ENCODE data around the gene DLG4.

DLG4 gene

DNA sequence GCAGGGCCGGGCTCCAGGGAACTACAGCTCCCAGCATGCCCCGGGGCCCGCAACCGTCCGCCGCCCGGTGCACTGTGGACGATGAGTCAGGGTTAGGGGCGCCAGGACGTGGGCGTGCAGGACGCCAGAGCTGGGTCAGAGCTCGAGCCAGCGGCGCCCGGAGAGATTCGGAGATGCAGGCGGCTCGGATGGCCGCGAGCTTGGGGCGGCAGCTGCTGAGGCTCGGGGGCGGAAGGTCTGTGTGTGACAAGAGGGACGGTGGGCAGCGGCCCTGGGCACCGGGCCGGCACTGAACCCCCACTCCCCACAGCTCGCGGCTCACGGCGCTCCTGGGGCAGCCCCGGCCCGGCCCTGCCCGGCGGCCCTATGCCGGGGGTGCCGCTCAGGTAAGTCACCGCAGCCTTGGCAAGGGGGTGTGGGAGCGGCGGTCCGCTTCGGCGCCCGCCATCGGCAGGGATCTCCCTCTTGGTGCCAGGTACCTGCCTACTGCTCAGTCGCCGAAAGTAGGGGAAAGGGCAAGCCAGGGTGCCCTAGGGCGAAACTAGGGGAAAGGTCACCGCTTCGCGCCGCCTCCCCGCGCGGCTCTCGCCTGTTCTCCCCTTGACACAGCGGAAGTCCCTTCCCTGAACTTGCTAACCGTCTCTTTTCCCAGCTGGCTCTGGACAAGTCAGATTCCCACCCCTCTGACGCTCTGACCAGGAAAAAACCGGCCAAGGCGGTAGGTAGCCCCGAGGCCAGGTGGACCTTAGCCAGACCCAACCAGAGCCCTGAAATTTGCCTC lies at the start of gene DLG4, which contains the start of gene ACADVL:
DLG4 (minus strand) TSS at position 25 of the 781 bp plus-strand sequence.
ACADVL (plus strand) TSS at position 127 of the 781 bp plus-strand sequence; CDS start at position 174, 47 bp downstream.
- in situ Hi-C loops (cut with HindIII; ENCODE audit: low sequenced_read_pairs), result no loop called here
- TF ChIP-seq, protein P1, sequence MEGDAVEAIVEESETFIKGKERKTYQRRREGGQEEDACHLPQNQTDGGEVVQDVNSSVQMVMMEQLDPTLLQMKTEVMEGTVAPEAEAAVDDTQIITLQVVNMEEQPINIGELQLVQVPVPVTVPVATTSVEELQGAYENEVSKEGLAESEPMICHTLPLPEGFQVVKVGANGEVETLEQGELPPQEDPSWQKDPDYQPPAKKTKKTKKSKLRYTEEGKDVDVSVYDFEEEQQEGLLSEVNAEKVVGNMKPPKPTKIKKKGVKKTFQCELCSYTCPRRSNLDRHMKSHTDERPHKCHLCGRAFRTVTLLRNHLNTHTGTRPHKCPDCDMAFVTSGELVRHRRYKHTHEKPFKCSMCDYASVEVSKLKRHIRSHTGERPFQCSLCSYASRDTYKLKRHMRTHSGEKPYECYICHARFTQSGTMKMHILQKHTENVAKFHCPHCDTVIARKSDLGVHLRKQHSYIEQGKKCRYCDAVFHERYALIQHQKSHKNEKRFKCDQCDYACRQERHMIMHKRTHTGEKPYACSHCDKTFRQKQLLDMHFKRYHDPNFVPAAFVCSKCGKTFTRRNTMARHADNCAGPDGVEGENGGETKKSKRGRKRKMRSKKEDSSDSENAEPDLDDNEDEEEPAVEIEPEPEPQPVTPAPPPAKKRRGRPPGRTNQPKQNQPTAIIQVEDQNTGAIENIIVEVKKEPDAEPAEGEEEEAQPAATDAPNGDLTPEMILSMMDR (IDR thresholded peaks at IDR 0.05; ENCODE audit: low read depth, low read length, missing control alignments), result no peak
- peak; percentile 75 for DNase-seq (ENCODE audit: low read depth)
- peak within 1 kb of the TSS; percentile 84 for H3K4me3 ChIP-seq (ENCODE audit: low read depth, low read length)

DNA sequence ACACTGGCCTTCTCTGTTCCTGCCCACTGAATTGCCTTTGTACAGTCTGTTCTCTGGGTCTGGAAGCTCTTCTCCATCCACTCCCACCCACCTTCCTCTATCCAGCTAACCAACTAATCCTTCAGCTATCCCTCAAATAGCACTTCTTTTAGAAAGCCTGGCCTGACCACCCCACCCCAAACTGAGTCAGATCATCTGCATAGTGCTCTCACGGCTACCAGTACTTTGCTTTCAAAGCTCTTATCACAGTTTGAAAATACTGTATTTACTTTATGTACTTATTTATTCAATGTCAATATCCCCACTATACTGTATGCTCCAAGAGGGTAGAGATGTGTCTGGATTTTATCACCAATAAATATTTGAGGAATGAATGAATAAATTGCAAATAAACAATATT lies 47.1 kb upstream of the DLG4 start:
- in situ Hi-C loops (cut with HindIII; ENCODE audit: low sequenced_read_pairs), result no loop called here
- no peak overlapping the region for H3K4me3 ChIP-seq (ENCODE audit: low read depth, low read length)
- TF ChIP-seq, protein P1 (IDR thresholded peaks at IDR 0.05; ENCODE audit: low read depth, low read length, missing control alignments), result no peak
- no peak for DNase-seq (ENCODE audit: low read depth)

DNA sequence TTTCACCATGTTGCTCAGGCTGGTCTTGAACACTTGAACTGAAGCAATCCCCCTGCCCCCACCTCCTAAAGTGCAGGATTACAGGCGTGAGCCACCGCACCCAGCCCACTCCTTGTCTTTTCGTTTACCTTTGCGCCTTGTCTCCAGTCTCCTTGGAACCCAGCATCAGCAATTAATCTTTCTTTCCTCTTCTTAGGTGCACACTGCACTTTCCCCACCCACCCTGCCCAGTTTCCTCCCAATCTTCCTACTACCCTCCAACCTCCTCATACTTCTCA lies 44.1 kb upstream of the DLG4 start:
- DNase-seq (ENCODE audit: low read depth), result no peak
- in situ Hi-C loops (cut with HindIII; ENCODE audit: low sequenced_read_pairs), result no loop called here
- no peak overlapping the region for H3K4me3 ChIP-seq (ENCODE audit: low read depth, low read length)
- TF ChIP-seq, protein P1 (IDR thresholded peaks at IDR 0.05; ENCODE audit: low read depth, low read length, missing control alignments), result no peak

DNA sequence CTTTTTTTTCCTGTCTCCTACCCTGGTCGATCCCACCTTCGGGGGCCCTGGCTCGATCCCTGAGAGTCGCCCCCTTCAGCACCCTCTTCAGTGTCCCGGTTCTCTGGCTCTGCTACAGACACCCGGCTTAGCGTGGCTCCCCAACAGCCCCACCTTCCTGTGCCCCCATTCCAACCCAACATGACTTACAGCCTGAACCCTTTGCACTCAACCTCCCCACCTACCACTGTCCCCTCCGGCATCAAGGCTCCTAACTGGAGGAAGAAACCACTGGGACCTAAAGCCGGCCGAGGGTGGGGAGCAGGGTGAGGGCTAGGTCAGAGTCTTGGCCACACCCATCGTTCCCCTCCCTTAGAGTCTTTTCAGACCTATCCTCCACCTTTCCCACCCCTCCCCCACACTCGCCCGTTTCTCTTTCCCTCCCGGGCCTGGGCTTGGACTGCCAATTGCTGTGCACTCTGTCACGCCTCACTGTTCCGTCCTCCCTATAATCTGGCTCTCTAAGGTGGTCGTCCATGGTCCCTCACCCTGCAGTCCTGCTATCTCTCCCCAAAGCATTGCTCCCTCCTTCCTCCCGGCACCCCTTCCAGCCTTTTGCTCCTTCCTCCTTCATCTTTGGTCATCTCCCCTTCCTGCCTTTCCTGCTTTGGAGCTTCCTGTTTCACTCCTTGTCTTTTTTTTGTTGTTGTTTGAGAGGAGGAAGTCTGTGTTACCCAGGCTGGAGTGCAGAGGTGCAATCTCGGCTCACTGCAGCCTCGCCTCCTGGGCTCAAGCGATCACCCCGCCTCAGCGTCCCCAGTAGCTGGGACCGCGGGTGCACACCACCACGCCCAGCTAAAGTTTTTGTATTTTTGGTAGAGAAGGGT lies 43.5 kb upstream of the DLG4 start:
- in situ Hi-C loops (cut with HindIII; ENCODE audit: low sequenced_read_pairs), result no loop called here

DNA sequence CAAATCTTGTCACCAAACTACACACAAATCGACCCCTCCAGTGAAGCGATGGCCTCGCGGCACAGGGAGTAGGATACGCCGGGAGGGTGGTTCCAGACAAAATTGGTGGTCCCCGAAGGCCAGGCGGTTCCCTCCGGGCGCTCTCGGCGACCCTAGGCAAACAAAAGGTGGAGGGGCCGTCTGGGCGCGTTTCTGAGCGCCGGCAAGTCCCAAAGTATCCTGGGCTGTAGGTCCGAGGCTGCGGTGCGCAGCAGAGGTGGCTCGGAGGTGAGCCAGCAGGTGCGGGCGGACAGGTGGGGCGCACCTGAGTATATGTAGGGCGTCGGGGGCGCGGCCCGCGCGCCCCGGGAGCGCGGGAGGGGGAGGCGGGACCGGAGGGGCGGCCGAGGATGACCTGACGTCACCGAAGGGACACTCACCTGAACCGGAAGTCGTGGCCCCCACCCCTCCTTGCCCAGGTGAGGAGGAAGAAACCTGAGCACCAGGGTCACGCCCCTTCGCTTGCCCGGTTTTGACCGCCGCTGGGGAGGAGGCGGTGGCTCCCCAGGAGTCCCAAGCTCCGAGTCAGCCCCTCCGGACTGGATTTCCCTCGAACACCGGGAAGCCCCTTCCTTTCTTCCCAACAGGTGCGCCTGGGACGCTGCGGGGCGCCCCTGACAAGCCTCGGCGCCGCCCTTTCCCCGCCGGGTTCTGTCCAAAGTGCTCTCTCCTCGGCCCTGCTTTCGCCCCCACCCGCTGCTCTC lies 42.7 kb upstream of the DLG4 start, which contains the start of gene CLDN7:
CLDN7 (minus strand) TSS at position 287 of the 743 bp plus-strand sequence. CDS start 435 bp downstream, outside the sequence.
- in situ Hi-C loops (cut with HindIII; ENCODE audit: low sequenced_read_pairs), result no loop called here
- H3K4me3 ChIP-seq (ENCODE audit: low read depth, low read length), result peak within 1 kb of the TSS; percentile 27
- DNase-seq (ENCODE audit: low read depth), result no peak

More for the DNA sequence above, 43.5 kb upstream of the DLG4 start:
- TF ChIP-seq, protein P1 (IDR thresholded peaks at IDR 0.05; ENCODE audit: low read depth, low read length, missing control alignments), result no peak
- H3K4me3 ChIP-seq (ENCODE audit: low read depth, low read length), result no peak overlapping the region
- DNase-seq (ENCODE audit: low read depth), result no peak

More for the DNA sequence above, 42.7 kb upstream of the DLG4 start, which contains the start of gene CLDN7:
- TF ChIP-seq, protein P1 (IDR thresholded peaks at IDR 0.05; ENCODE audit: low read depth, low read length, missing control alignments), result no peak
